ENCODE results near the gene MRPL39.
A peak's percentile ranks its signal among the peaks of the same experiment; 100 is the strongest.
"Not testable (repeated sequence)": the region's sequence is repeated elsewhere in the genome, so short reads cannot be mapped to it uniquely, and the experiment has no call there.

MRPL39 gene

DNA sequence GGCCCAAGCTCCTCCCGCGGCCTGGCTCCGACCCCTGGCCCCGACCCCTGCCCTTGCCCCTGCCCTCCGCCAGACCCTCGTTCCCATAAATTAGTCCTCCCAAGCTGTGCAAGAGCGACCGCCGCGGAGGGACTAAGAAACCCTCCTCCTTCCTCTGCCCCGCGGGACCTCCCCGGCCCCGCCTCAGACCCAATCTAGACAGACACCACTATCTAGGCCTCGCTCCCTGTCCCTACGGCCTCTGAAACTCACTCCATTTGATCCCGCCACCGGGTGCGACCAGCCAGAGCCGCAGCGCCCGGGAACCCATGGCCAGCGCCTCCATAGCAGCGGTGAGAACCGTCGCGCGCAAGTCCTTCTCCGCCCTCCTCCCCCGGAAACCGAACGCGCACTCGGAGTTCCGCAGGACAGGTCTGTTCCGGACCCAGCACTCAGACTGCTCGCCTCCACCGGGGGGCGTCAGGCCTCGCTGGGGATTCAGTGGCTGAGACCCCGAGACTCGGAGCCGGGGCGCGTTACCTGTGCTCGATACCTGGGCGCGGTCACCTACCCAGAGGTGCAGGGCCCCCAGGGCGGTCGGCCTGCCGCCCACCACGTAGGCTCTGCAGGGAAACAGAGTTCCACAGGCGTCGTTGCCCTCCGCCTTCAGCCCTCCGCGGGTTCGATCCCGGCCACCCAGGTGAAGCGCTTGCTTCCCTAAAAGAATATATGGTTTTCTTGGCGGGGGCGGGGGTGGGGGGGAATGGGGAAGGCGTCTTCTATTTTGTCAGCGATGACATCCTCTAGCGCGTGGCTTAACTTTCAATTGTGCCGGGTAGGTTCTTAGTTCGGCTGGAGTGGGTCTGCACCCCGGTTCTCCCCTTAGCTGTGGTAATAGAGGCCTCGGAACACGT, at the start of gene MRPL39:
MRPL39 (minus strand) TSS at position 331 of the 893 bp plus-strand sequence; CDS start at position 325, 6 bp downstream.
- DNase-seq (ENCODE audit: low spot score): peak; percentile 87

DNA sequence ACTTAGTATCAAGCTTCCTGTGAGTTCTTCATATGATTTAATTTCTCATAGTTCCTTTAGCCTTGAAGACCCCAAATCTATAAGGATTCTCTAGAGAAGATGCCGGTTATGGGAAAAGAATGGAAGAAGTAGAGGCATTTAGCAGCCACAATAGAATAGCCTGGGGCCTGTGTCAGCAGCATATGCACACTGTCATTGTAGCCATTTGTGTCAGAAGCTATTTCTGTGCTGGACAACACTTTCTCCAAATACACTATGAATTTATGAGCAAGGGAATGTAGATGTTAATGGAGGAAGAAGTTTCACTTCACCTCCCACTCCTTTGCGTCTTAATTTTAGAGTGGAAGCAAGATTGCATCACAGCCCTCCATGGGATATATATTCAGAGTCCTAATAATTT, 49.1 kb upstream of the MRPL39 start:
- no peak for DNase-seq (ENCODE audit: low spot score)

- DNase-seq (ENCODE audit: low spot score): no peak
These were observed 41.9 kb upstream of the MRPL39 start for GRCh38 chr21:25649146-25649545.

DNA sequence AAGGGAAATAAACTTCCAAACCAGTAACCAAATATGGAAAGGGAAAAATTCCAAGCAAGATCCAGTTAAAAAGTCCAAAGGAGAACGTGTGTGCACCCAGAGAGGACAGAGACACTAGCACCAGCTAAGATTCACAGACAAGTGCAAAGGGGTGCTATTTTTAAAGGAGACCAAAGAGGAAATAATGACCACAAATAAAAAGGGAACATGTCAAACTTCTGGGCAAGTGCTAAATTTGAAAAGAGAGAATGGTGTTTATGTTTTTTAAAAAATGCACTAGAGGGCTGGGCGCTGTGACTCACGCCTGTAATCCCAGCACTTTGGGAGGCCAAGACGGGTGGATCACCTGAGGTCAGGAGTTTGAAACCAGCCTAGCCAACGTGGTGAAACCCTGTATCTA, 40.4 kb upstream of the MRPL39 start:
- no peak for DNase-seq (ENCODE audit: low spot score)

DNA sequence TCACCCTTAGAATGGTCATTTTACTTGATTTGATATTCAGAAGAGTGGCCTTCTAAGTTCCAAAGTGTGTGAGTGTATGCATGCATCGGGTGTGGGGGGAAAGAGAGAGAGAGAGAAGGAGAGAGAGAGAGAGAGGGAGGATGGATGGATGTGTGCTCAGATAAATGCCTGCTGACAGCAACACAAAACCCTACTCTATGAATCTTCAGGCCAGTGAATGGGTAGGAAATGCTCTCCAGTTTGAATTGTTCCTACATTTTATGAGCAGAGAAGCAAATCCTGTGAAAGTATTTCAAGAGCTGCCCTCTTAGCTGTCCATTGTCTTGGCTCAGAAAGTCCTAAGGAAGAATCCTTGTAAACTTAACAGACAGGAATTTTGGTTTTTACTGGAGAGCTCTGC, 39.2 kb upstream of the MRPL39 start:
- no peak for DNase-seq (ENCODE audit: low spot score)

DNA sequence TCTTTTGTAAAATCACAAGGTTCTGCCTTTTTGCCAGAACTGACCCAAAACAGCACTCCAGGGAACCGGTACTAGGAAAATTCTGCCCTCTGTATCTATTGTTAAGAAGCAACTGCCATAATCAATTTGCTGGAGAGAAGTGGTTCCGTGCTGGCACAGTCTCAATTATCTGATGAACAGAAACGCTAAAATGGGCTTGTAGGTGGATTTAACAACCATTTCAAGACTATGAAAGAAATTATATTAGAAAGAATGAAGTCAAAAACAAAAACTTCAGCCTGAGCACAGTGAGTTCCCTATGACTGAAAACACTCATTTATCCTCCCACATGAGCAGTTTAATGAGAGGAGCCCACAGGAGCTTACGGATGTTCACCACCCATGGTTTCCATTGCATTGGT, 36.2 kb upstream of the MRPL39 start:
- no peak for DNase-seq (ENCODE audit: low spot score)

GRCh38 chr21:25640943-25641292, 33.6 kb upstream of the MRPL39 start:
- no peak for DNase-seq (ENCODE audit: low spot score)

DNA sequence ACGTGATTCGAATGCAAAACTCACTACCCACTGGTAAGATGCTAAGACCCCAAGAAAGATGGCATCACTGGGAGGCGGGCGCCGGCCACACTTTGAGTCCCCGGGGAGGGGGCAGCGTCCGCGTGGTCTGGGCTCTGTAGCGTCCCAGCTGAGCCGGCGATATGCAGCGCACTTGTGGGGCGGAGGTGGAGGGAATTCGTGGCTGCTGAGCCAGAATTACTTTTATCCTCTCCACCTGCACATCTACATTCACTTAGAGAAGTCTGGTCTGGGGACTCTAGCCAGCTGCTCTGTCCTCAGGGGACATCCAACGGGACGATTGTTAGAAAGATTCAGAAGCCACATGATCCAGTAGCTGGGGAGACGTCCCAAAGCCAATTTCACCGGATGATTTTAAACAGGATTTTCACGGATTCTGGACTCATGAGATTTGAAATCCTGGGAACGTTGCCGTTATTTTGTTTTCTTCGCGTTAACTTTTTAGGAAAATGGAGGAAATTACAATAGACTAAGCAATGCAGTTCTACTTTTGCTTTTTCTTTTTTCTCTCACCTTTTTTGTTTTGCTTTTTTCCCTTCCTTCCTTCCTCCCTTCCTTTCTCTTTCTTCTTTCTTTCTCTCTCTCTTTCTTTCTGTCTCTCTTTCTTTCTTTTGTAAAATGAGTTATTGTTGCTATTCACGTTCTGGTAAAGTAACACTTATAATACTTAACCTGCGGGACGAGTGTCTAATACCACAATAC, 33.1 kb upstream of the MRPL39 start:
- no peak for DNase-seq (ENCODE audit: low spot score)

GRCh38 chr21:25639551-25640201, 32.4 kb upstream of the MRPL39 start:
- DNase-seq (ENCODE audit: low spot score): no peak

DNA sequence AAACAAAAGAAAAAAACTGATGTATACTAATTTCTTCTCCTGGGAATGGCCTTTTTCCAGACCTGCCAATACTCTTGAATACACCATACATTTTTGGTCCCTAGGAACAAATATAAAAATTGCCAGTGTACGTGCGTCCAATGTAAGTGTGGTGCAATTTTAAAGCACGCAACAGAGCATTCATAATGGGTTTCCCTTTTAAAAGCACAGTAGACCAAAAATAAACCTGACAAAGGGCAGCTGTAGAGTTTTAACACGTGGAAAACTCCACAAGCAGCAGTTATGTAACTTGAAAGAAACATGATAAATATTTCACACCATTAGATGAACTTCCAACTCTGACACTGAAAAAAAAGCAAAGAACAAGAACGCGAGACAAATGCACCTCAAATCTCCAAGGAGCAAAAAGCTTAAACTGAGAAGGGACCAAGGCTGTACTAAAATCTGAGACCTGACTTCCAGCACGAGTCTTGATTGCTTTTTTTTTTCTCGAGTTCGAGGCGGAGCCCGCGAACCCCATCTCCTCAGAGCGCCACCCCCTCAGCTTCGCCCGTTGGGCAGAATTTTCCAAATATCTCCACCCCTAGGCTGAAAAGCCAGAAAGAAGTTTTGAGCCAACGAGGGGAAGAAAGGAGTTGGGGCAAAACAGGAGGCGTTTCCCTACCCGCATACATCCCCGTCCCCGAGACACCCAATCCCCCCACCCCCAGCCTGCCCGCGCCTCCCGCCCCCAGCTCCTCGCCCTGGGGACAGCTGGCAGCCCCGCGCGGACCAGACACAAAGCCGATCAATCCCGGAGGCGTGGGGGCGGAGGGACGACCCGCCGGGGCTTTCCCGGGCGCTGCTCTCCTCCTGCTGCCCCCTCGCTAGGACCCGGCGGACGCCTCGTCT, 31.6 kb upstream of the MRPL39 start, which contains the start of gene JAM2:
JAM2 (plus strand) TSS at position 599 of the 891 bp plus-strand sequence. CDS start 564 bp downstream, outside the sequence.
- no peak for DNase-seq (ENCODE audit: low spot score)

DNA sequence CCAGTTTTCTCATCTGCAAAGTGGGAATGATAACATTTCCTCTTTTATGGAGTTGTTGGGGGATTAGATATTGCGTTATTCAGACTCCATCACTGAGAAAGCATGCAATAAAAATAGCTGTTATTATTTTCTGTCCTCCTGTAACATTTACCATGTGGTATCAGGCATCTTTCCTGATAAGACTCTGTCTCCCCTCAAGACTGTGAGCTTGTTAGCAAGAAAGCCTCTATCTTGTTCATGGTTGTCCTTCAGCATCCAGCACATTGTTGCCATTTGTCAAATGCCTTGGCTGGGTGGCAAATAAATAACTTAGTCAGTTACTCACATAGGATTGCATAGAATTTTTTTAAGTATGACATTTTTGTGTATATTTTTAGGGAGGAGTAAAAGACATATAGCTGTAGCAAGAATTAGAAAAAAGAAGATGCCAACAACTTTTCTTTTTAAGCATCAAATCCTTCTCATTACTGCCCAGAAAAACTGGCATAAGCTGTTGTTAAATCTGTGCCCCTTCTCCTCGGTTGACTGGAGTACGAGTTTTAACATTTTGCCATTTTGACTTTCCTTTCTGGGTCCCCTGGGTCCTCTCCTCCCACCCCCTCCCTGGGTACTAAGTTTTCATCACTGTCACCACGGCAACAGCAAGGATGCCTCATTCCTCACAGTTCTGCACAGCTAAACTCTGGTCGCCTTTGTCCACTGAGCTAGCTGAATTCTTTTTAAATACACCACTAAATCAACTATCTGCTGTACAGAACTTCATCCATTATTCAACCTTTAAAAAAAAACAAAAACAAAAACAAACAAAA, 30.8 kb upstream of the MRPL39 start:
- no peak for DNase-seq (ENCODE audit: low spot score)

GRCh38 chr21:25636727-25637126, 29.4 kb upstream of the MRPL39 start:
- no peak for DNase-seq (ENCODE audit: low spot score)

DNA sequence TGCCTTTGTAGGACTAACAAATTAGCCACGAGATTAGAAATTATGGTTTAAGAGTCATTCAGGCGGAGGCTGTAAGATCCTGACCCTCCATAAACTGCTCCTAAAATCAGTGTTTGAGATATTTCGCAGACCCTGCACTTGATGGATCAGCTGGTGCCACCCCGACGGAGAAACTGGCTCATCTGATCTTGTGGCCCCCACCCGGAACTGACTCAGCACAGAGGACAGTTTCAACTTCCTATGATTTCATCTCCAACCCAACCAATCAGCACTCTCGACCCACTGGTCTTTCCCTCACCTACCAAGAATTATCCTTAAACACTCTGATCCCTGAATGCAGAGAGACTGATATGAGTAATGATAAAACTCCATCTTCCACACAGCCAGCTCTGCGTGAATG, 28.0 kb upstream of the MRPL39 start:
- no peak for DNase-seq (ENCODE audit: low spot score)

DNA sequence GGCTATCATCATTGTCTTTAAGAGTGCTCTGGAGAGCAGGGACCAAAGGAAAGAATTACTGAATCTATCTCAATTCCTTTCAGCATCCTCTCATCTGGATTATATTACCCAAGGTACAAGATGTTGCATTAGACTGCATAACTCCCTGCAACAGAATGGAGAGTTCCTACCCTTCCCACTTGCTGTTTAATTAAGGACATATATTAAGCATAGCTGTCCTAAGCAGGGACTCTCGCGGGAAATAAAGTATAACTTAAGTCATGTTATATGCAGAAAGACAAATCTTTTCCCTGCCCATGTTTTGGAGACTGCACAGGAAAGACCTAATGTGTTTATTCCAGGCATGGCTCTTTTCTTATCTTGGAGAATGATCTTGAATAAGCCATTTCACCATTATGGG, 25.0 kb upstream of the MRPL39 start:
- no peak for DNase-seq (ENCODE audit: low spot score)

DNA sequence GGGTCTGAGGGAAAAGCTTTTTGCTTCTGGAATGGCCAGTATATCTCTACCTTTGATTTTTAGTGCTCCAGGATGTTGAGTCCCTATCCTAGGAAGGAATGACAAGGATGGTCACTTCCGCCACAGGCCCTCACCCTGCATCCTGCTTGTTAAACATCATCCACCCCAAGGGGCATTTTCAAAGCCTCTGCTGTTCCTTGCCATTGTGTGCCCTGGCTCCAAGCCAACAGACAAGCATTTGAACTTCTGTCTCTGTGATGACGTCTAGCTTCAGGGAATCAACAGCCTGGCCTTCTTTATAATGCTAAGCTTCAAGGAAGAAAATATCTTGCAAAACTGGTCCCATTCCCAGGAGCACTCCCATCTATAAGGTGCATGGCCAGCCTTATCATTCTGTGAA, 19.5 kb upstream of the MRPL39 start:
- DNase-seq (ENCODE audit: low spot score): no peak

- DNase-seq (ENCODE audit: low spot score): not testable (repeated sequence)
These were observed 18.7 kb upstream of the MRPL39 start for GRCh38 chr21:25625776-25626555.

DNA sequence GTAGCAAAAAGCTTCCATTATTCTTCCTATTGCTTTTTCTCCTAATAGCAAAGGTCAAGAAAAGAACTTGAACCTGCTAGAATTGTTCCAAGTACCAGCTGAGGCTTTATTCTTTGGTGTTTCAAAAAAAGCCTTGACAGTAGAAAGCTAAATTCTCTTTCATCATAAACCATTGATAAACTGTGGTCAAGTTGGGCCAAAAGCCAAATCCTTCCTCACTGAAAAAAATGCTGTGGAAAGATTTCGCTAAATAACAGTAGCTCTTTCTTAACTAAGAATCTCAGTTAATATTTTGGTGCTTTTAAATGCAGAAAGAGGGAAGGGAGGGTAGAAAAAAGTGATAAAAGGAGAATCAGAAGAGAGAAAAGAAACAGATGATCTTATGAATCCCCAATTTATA, 17.8 kb upstream of the MRPL39 start:
- DNase-seq (ENCODE audit: low spot score): no peak

DNA sequence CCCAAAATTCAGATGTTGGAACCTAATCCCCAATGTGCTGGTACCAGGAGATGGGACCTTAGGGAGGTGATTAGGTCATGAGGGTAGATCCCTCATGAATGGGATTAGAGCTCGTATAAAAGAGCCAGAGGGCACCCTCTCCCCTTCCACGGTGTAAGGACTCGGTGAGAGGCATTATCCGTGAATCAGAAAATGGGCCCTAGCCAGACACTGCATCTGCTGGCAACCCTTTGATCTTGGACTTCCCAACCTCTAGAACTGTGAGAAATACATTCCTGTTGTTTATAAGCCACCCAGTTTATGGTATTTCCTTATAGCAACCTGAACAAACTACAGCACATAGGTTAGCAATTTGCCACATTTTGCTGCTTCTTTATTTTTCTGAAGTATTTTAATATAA, 17.2 kb upstream of the MRPL39 start:
- DNase-seq (ENCODE audit: low spot score): no peak

DNA sequence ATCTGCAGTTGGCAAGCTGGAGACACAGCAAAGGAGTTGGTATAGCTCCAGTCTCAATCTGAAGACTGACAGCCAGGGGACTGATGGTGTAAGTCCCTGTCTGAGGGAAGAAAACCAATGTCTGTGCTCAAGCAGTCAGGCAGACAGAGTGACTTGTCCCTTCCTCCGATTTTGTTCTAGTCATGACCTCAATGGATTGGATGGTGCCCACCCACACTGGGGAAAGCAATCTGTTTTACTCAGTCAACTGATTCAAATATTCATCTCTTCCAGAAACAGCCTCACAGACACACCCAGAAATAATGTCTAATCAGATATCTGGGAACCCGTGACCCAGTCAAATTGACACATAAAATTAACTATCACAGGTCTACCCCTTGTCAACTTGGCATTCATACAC, 11.9 kb upstream of the MRPL39 start:
- DNase-seq (ENCODE audit: low spot score): no peak

DNA sequence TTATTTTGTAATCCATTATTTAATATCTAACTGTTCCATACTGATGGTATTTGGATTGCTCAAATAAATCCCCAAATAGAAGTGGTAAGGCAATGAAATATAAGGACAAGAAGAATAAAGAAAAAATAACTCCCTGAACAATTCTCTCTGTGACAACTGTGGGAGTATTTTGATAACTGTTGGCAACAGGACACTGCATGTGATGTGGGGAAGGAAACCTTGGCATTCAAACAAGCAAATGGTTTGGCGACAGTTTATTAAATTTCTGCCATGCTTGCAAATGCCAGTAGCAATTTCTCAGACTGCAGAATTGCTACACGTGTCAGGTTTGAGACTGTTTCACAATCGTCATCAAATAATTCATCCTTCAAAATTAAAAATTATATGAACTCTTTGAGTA, 8.6 kb upstream of the MRPL39 start:
- no peak for DNase-seq (ENCODE audit: low spot score)

Data from cerebellar cortex (tissue), 1 donor.